ENCODE data around the gene LPP. TPM values are rescaled to one million over a fixed set of nuclear protein-coding genes. Genes with fewer than 3 reads are reported as not detected.
A peak's percentile ranks its signal among the peaks of the same experiment; 100 is the strongest.

The LPP gene
- total RNA-seq, 1 donor from 2014 or later = 184 TPM

- H3K27me3 Mint-ChIP-seq (ENCODE audit: unreplicated experiment) = no peaks in the 10 kb centered on the region
- DNase-seq (ENCODE audit: extremely low spot score, unreplicated experiment) = no peak
- H3K4me1 Mint-ChIP-seq (ENCODE audit: unreplicated experiment) = peaks cover 30% of the 10 kb centered on the region
- no peak overlapping the region for H3K27ac Mint-ChIP-seq (ENCODE audit: unreplicated experiment)
- no peak for TF ChIP-seq CTCF (IDR thresholded peaks at IDR 0.05)
- no peak overlapping the region for H3K4me3 Mint-ChIP-seq (ENCODE audit: unreplicated experiment)
- H3K36me3 Mint-ChIP-seq (ENCODE audit: unreplicated experiment) = peaks cover 15% of the 10 kb centered on the region
- H3K9me3 Mint-ChIP-seq (ENCODE audit: unreplicated experiment) = no peaks in the 10 kb centered on the region
Observed at GRCh38 chr3:188884299-188885043, 730.5 kb downstream of the LPP start.

GRCh38 chr3:188888321-188889053 is 734.5 kb downstream of the LPP start:
- peaks cover 22% of the 10 kb centered on the region for H3K4me1 Mint-ChIP-seq (ENCODE audit: unreplicated experiment)
- no peak for TF ChIP-seq CTCF (IDR thresholded peaks at IDR 0.05)
- peaks cover 10% of the 10 kb centered on the region for H3K36me3 Mint-ChIP-seq (ENCODE audit: unreplicated experiment)
- no peak overlapping the region for H3K4me3 Mint-ChIP-seq (ENCODE audit: unreplicated experiment)
- no peaks in the 10 kb centered on the region for H3K9me3 Mint-ChIP-seq (ENCODE audit: unreplicated experiment)
- H3K27ac Mint-ChIP-seq (ENCODE audit: unreplicated experiment) = peak overlapping the region; percentile 68
- DNase-seq (ENCODE audit: extremely low spot score, unreplicated experiment) = no peak
- no peaks in the 10 kb centered on the region for H3K27me3 Mint-ChIP-seq (ENCODE audit: unreplicated experiment)

- TF ChIP-seq CTCF (IDR thresholded peaks at IDR 0.05) = no peak
Observed at GRCh38 chr3:188889054-188889491, 735.1 kb downstream of the LPP start.

GRCh38 chr3:188890572-188891270 is 736.8 kb downstream of the LPP start:
- no peak overlapping the region for H3K4me3 Mint-ChIP-seq (ENCODE audit: unreplicated experiment)
- peak overlapping the region; percentile 78 for H3K27ac Mint-ChIP-seq (ENCODE audit: unreplicated experiment)
- no peaks in the 10 kb centered on the region for H3K27me3 Mint-ChIP-seq (ENCODE audit: unreplicated experiment)
- no peak for TF ChIP-seq CTCF (IDR thresholded peaks at IDR 0.05)
- H3K36me3 Mint-ChIP-seq (ENCODE audit: unreplicated experiment) = peaks cover 4% of the 10 kb centered on the region
- peaks cover 22% of the 10 kb centered on the region for H3K4me1 Mint-ChIP-seq (ENCODE audit: unreplicated experiment)
- no peak for DNase-seq (ENCODE audit: extremely low spot score, unreplicated experiment)
- H3K9me3 Mint-ChIP-seq (ENCODE audit: unreplicated experiment) = no peaks in the 10 kb centered on the region

More at GRCh38 chr3:188889054-188889491, 735.1 kb downstream of the LPP start:
- Mint-ChIP-seq H3K4me3 (ENCODE audit: unreplicated experiment) (no peak overlapping the region), H3K9me3 (ENCODE audit: unreplicated experiment) (no peaks in the 10 kb centered on the region), H3K27me3 (ENCODE audit: unreplicated experiment) (no peaks in the 10 kb centered on the region), H3K27ac (ENCODE audit: unreplicated experiment) (peak overlapping the region; percentile 68), H3K36me3 (ENCODE audit: unreplicated experiment) (peaks cover 10% of the 10 kb centered on the region), H3K4me1 (ENCODE audit: unreplicated experiment) (peaks cover 22% of the 10 kb centered on the region)
- DNase-seq (ENCODE audit: extremely low spot score, unreplicated experiment) = no peak

All from osteocyte (in vitro differentiated cells).